ENCODE data around the gene CCDC57.

CCDC57 gene

GRCh38 chr17:82079001-82079677, 133.5 kb downstream of the CCDC57 start:
- no peaks in the 10 kb centered on the region for H3K9me3 Mint-ChIP-seq
- H3K36me3 Mint-ChIP-seq (ENCODE audit: low read depth): peaks cover 12% of the 10 kb centered on the region
- no peak for TF ChIP-seq CTCF (IDR thresholded peaks at IDR 0.05; ENCODE audit: unreplicated experiment in 3 of 3)
- H3K4me1 Mint-ChIP-seq: peaks cover 13% of the 10 kb centered on the region
- H3K27me3 Mint-ChIP-seq (ENCODE audit: low read depth): peaks cover 5% of the 10 kb centered on the region
- H3K4me3 Mint-ChIP-seq: no peak overlapping the region
- no peak overlapping the region for H3K27ac Mint-ChIP-seq

GRCh38 chr17:82078433-82078832, 134.2 kb downstream of the CCDC57 start:
- H3K27me3 Mint-ChIP-seq (ENCODE audit: low read depth): peaks cover 8% of the 10 kb centered on the region

GRCh38 chr17:82077617-82078358, 134.9 kb downstream of the CCDC57 start:
- Mint-ChIP-seq H3K27me3 (ENCODE audit: low read depth) (peaks cover 9% of the 10 kb centered on the region), H3K4me1 (peaks cover 13% of the 10 kb centered on the region), H3K9me3 (no peaks in the 10 kb centered on the region), H3K4me3 (peak overlapping the region in 2 of 3 experiments; percentile 47 to 65), H3K27ac (peak overlapping the region; percentile 84 to 96 (median 94)), H3K36me3 (ENCODE audit: low read depth) (peaks cover 11% of the 10 kb centered on the region)
- no peak for TF ChIP-seq CTCF (IDR thresholded peaks at IDR 0.05; ENCODE audit: unreplicated experiment in 3 of 3)

More at GRCh38 chr17:82078433-82078832, 134.2 kb downstream of the CCDC57 start:
- Mint-ChIP-seq H3K9me3 (no peaks in the 10 kb centered on the region), H3K36me3 (ENCODE audit: low read depth) (peaks cover 11% of the 10 kb centered on the region), H3K27ac (peak overlapping the region; percentile 84 to 96 (median 94)), H3K4me3 (peak overlapping the region in 1 of 3 experiments; percentile 16), H3K4me1 (peaks cover 13% of the 10 kb centered on the region)
- TF ChIP-seq CTCF (IDR thresholded peaks at IDR 0.05; ENCODE audit: unreplicated experiment in 3 of 3): no peak

GRCh38 chr17:82076785-82077591, 135.7 kb downstream of the CCDC57 start:
- Mint-ChIP-seq H3K27me3 (ENCODE audit: low read depth) (peaks cover 9% of the 10 kb centered on the region), H3K4me1 (peaks cover 13% of the 10 kb centered on the region), H3K27ac (peak overlapping the region; percentile 48 to 73 (median 48)), H3K36me3 (ENCODE audit: low read depth) (peaks cover 11% of the 10 kb centered on the region), H3K4me3 (no peak overlapping the region), H3K9me3 (no peaks in the 10 kb centered on the region)
- no peak for TF ChIP-seq CTCF (IDR thresholded peaks at IDR 0.05; ENCODE audit: unreplicated experiment in 3 of 3)

GRCh38 chr17:82076018-82076784, 136.4 kb downstream of the CCDC57 start:
- H3K9me3 Mint-ChIP-seq: no peaks in the 10 kb centered on the region
- peaks cover 13% of the 10 kb centered on the region for H3K4me1 Mint-ChIP-seq
- peak overlapping the region; percentile 48 to 73 (median 48) for H3K27ac Mint-ChIP-seq
- H3K4me3 Mint-ChIP-seq: no peak overlapping the region
- H3K36me3 Mint-ChIP-seq (ENCODE audit: low read depth): peaks cover 11% of the 10 kb centered on the region
- no peak for TF ChIP-seq CTCF (IDR thresholded peaks at IDR 0.05; ENCODE audit: unreplicated experiment in 3 of 3)
- H3K27me3 Mint-ChIP-seq (ENCODE audit: low read depth): peaks cover 9% of the 10 kb centered on the region

Measured in nephron (organoid).